Esophagus squamous epithelium (tissue), 4 donors: ENCODE results near the gene CLDN24.

Experiments used
- POLR2A ChIP-seq, 4 donors: fragments of 450-650 bp; IDR thresholded peaks; one replicate each; pipeline ENCODE4 v1.6.1; 2017; ENCODE audit warnings: antibody characterized with exemption in 4 of 4, mild to moderate bottlenecking in 4 of 4, moderate library complexity in 3 of 4
- TF ChIP-seq, protein P1 (sequence below), 6 experiments: fragments of 450-650 bp in 4 of 6; fragments of 200-600 bp in 2 of 6; sonication (generic) in 2 of 6; IDR thresholded peaks; one replicate each; pipeline ENCODE4 v1.5.1; 2016 to 2019; ENCODE audit warnings: antibody characterized with exemption in 6 of 6, mild to moderate bottlenecking in 4 of 6, moderate library complexity in 4 of 6

- TF ChIP-seq, protein P1, sequence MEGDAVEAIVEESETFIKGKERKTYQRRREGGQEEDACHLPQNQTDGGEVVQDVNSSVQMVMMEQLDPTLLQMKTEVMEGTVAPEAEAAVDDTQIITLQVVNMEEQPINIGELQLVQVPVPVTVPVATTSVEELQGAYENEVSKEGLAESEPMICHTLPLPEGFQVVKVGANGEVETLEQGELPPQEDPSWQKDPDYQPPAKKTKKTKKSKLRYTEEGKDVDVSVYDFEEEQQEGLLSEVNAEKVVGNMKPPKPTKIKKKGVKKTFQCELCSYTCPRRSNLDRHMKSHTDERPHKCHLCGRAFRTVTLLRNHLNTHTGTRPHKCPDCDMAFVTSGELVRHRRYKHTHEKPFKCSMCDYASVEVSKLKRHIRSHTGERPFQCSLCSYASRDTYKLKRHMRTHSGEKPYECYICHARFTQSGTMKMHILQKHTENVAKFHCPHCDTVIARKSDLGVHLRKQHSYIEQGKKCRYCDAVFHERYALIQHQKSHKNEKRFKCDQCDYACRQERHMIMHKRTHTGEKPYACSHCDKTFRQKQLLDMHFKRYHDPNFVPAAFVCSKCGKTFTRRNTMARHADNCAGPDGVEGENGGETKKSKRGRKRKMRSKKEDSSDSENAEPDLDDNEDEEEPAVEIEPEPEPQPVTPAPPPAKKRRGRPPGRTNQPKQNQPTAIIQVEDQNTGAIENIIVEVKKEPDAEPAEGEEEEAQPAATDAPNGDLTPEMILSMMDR (IDR thresholded peaks at IDR 0.05), result no peak
- no peak for TF ChIP-seq POLR2A (IDR thresholded peaks at IDR 0.05)
These were observed 22.8 kb downstream of the CLDN24 start for GRCh38 chr4:183299464-183299863.
